Stimulated activated CD8-positive, alpha-beta memory T cell treated with anti-CD3 and anti-CD28 coated beads, Interleukin-7, amount 100 ng/mL, for 24 hours (primary cell): ENCODE measurements around the gene CCDC57.

Experiments
- DNase-seq: peaks from one replicate; pipeline ENCODE4 v3.0.0-alpha.2; 2020; ENCODE audit warnings: low read depth

The CCDC57 gene

DNA sequence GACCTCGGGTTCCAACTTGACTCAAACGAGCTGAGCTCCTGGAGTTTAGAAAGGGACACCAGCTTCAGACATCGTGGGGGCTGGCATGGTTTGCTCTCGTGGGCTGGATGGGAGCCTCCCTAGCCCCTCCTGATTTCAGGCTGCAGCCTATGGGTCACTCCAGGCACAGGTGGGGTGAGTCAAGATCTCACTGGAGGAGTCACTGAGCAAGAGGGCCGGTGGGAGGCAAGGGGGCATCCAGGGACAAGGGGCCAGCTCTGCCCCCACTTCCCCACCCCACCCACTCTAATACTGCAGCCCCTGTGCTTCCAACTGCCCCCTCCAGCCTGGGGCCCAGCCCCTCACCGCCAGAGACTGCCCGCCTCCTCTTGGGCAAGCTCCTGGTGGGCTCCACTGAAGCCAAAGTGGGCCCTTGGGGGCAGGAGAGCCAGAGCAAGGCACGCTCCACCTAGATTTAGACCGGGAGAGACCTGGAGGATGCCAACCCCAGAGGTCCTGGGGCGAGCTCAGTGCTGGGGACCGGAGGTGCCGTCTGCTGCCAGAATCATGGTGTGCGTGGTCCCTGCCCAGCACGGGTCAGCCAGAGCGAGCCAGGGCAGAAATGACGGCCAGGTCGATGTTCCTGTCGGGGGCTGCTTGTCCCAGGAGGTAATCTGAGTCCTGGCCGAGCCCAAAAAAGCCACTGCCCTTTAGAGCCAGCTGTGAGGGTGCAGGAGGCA, 22.6 kb upstream of the CCDC57 start:
- no peak for DNase-seq

DNA sequence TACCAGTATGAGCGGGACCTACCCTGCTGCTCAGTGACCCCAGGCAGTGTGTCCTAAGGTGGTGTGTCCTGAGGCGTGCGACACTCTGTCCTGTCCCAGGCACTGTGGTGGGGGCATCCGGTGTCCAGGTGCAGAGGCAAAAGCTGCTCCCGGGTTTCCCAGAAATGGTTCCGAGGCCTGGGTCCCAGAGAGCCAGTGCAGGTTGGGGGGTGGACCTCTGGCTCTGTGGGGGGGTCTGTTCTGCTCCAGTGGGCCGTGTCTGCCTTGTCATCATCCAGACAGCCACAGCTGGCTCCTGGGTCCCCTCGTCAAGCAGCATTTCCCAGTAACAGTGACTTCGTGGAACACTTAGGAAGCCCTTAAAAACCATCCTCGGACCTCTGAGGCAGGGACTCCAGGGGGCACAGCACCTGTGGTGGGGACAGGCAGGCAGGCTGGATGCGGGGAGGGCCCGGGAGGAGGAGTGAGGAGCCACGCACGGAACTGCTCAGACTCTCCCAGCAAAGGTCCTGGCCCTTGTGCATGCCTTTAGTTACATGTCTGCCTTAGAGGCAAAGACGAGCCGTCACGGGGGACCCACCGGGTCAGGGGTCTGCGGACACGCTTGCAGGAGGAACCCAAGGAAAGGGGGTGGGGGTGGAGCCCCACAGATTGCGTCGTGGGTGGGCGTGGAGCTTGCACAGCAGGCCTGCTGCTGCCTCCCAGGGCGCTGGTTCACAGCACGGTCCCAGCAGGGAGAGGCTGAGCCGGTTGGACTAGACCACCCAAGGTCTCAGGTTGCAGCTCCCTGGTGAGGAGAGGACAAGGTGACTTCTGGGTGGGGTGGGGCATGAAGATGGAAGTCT, 21.8 kb upstream of the CCDC57 start:
- no peak for DNase-seq

GRCh38 chr17:82232876-82233785, 20.5 kb upstream of the CCDC57 start:
- DNase-seq = no peak

- DNase-seq = no peak
Measured at GRCh38 chr17:82232322-82232820, 19.7 kb upstream of the CCDC57 start.

DNA sequence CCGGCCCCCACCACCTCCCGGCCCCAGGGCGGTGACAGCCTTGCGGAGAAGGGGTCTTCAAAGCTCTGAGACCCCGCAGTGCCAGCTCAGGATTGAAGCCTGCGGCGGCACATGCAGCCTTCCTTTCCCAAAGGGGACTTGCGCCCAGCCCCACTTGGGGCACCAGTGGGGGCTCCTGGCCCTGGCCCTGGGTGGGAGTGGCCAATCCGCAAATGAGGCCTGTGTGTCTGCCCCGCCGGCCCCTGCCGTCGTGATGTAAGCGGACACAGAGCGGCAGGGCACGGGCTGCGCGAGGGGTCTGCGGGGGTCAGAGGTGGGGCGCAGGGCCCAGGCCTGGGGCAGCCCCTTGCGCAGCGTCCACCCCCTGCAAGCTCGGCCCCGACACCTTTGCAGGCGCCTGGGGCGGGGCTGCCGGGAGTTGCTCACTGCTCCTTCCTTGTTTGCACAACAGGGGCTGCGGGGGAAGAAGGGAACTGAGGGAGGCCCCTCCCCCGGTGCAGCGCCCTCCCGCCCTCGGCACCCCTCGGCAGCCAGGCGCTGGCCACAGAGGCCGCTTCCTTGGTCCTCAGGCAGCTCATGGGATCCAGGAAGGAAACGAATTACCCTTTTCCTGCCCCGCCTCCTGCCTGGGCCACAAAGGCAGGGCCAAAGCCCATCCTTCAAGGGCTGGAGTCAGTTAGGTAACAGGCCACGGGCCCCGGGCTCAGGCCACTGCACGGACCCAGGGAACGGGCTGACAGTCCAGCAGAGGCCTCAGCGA, 19.1 kb upstream of the CCDC57 start:
- no peak for DNase-seq

GRCh38 chr17:82231312-82231561, 18.6 kb upstream of the CCDC57 start:
- no peak for DNase-seq

DNA sequence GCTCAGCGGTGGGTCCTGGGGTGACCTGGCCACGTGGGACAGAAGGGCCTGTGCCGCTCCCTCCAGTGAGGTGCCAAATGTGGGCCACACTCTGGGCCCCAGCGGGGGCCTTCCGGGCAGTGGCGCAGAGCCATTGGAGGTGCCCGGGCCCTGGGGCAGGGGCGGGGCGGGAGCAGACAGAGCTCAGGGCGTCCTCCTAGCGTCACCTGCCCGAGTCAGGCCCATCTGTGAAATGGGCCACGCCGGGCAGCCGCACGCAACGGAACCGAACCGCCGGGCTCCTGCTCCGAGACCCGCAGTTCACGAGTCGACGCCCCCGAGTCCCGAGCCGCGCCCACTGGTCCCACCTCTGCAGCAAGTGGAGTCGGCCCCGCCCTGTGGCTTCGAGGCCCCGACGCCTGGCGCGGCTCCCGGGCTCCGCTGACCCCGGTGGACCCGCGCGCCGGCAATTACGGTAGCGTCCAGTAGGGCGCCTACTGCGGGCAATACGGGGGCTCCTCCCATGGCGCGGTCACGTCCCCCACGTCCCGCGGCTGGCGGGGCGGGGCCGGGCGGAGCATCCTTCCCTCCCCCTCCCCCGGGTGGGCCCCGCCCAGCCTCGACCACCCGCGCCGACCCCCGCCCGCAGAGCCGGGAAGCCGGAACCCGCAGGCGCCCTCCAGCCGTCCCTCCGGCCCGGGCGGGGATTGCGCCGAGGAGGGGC, 18.1 kb upstream of the CCDC57 start:
- DNase-seq = no peak

DNA sequence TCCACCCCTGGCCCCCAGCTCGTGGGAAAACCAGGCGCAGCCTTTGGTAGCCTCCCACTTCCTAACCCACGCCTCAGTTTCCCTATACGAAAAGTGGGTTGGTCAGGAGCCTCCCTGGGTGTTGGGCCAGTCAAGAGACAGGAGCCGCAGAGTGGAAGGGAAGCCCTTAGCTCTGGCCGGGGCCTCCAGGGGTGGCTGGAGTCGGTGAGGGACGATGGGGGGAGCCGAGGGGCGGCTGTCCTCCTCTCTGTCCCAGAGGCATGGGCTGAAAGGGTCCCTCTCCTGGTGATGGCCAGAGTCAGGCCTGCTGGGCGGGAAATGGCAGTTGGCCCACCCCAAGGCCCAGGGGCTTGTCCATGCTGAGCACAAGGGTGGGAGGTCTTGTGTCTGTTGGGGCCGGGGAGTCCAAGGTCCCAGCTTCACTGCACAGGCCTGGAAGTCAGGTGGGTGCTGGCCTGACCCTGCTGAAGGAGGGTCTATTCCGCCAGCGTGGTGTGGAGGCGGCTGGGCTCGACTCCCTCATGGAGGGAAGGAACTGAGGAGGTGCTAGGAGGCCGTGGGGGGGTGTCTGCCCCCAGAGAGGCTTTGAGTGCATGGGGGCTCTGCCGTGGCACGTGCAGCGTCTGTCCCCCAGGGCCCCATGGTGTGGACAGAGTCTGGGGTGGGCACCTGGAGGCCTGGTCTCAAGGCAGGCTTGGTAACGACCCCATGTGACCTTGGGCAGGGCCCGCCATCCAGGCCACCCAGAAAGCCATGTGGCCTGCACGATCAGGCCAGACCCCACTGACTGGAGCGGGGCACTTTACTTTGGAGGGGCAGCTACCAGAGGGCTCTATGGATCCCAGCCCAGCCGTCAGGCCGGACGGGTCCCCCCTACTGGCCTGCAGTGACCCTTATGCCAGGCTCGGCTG, 17.3 kb upstream of the CCDC57 start:
- no peak for DNase-seq

DNA sequence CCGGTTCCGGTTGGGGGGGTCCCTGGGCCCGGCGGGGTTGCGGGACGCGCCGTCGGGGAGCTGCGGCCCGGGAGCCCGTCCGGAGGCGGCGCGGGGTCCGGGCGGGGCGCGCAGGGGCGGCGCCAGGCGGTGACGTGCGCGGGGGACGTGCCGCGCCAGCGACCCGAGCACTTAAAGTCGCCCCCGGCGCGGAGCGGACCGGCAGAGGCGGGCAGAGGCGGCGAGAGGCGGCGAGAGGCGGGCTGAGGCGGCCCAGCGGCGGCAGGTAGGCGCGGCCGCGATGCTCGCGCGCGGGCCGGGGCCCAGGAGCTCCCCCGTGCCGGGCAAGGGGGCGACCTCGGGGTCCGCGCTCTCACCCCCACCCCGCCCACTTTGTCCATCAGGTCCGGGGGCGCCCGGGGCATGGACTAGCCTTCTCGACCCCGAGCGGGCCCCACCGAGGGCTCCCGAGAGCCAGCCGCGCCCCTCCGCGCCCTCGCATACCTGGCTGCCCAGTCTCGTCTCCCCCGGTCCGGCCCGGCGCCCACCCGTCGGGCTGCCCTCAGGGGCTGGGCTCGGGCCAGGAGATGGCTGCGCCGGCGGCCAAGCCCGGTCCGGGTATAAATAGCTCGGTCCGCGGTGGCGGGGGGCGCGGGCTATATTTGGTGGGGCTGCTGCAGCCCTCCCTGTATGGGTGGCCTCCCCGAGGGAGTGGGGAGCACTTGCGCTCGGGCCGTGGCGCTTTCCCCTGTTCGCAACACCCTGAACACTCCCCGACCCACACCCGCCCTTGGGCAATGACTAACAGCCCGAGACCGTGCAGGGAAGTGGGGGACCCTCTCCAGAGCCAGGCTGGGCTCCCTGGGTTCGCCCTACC, 16.4 kb upstream of the CCDC57 start, which contains the start of gene SLC16A3:
Gene SLC16A3 (plus strand): TSS at position 201 of the 856 bp plus-strand sequence. CDS start 6,967 bp downstream, outside the sequence.
- no peak for DNase-seq

- no peak for DNase-seq
Measured at GRCh38 chr17:82228278-82228841, 15.7 kb upstream of the CCDC57 start.

DNA sequence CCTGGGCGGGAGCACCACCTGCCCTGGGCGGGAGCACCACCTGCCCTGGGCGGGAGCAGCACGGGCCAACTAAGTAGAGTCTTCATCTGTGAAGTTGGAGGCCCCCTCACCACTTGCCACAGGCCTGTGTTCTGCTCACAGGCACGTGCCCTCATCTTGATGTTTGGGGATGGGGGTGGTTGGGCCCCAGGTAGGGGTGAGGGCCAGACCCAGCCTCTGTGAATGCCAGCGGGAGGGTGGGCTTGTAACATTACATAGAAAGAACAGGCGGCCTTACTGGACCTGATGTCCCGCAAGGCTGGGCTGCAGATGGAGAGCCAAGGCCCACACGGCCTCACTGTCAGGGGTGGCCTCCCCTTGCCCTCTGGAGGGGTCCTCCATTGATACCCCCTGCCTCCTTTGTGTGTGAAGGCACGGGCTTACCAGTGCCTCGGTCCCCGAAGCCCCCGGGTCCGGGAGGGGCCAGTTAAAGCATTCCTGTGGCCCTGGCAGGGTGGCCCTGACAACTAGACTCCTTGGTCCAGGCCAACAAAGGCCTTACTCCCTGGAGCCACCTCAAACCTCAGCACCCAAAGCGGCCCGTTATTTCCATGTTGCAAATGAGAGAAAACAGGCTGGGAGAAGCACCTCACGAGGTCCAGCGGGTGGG, 15.1 kb upstream of the CCDC57 start:
- no peak for DNase-seq

GRCh38 chr17:82226809-82227628, 14.4 kb upstream of the CCDC57 start:
- DNase-seq = no peak

GRCh38 chr17:82226146-82226808, 13.6 kb upstream of the CCDC57 start:
- DNase-seq = no peak

- DNase-seq = no peak
Measured at GRCh38 chr17:82225368-82226029, 12.9 kb upstream of the CCDC57 start.

- no peak for DNase-seq
Measured at GRCh38 chr17:82224666-82225065, 12.0 kb upstream of the CCDC57 start.

DNA sequence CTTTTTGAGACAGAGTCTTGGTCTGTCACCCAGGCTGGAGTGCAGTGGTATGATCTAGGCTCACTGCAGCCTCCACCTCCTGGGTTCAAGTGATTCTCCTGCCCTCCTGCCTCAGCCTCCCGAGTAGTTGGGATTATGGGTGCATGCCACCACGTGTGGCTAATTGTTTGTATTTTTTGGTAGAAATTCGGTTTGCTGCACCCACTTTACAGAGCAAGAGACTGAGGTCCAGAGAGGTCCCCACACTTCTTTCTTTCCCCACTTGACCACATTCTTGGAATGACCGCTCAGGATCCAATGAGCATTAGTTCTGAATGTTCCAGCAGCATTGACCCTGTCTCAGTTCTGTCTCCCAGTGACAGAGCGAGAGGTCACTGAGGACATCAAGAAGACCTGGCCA, 10.9 kb upstream of the CCDC57 start:
- DNase-seq = no peak
